Measurements from ENCODE around the gene PLCH1. TPM values are rescaled to one million over a fixed set of nuclear protein-coding genes. Genes with fewer than 3 reads are reported as not detected.
A peak's percentile ranks its signal among the peaks of the same experiment; 100 is the strongest.

PLCH1 gene
- total and polyA plus RNA-seq, 2 of the 13 experiments (the other 11 are each of a cell fraction or from before 2014, with no cell fraction given): 2.0 to 3.0 TPM

GRCh38 chr3:155608228-155608920 is 136.5 kb downstream of the PLCH1 start:
- Histone ChIP-seq H3K27me3 (ENCODE audit: control insufficient read depth in 1 of 2, insufficient read depth in 2 of 2, low read length in 2 of 2) (no peaks in the 10 kb centered on the region), H3K4me2 (ENCODE audit: low read depth, low read length) (peak overlapping the region; percentile 15; the same call in 1 of the 2 replicates), H3K4me1 (ENCODE audit: insufficient read depth, low read length) (peaks cover 65% of the 10 kb centered on the region), H2AFZ (ENCODE audit: low read length) (peak overlapping the region; percentile 96), H3K9me3 (ENCODE audit: low read length) (no peaks in the 10 kb centered on the region; the same call in 1 of the 2 replicates), H4K20me1 (ENCODE audit: insufficient read depth, low read length) (no peaks in the 10 kb centered on the region), H3K9ac (ENCODE audit: insufficient read depth, low read depth, low read length) (no peak overlapping the region), H3K79me2 (ENCODE audit: insufficient read depth, low read length) (no peaks in the 10 kb centered on the region), H3K27ac (ENCODE audit: extremely low read length, insufficient read depth, low read length) (peak overlapping the region; percentile 53), H3K36me3 (replicated peaks in 1 of 2; ENCODE audit: control insufficient read depth in 1 of 2, insufficient read depth in 2 of 2, low read length in 2 of 2) (no peaks in the 10 kb centered on the region), H3K4me3 (replicated peaks in 1 of 3; ENCODE audit: insufficient read depth in 1 of 3, low read depth in 2 of 3, low read length in 3 of 3) (no peak overlapping the region)
- intact Hi-C loops (cut with micrococcal nuclease; ENCODE audit: unreplicated experiment): no loop called here
- ATAC-seq (peak; percentile 36), FAIRE-seq (no peak), DNase-seq (ENCODE audit: low spot score) (no peak)
- in situ Hi-C loops (cut with HindIII; ENCODE audit: extremely low pct_ligation_motif_present, low pct_unique_long_range_greater_than_20kb): no loop called here
- ChIA-PET POLR2A (no interaction called here), CTCF (ENCODE audit: low intra/inter-chr PET ratio, low total read pairs) (no interaction called here)
- 86% methylated on average over 9 of the region's 10 CpGs for whole genome bisulfite sequencing (ENCODE audit: low lambda C conversion rate)
- BruUV-seq (replicated peaks): no TSS peak
- TF ChIP-seq CEBPB (IDR thresholded peaks at IDR 0.05; ENCODE audit: borderline replicate concordance, low read depth, low read length): no peak
- TF ChIP-seq ZNF788 (CRISPR knock-in tag; IDR thresholded peaks at IDR 0.05; ENCODE audit: borderline replicate concordance): no peak
- TF ChIP-seq NFIC (IDR thresholded peaks at IDR 0.05; ENCODE audit: low read length): no peak
- TF ChIP-seq CHD4 (IDR thresholded peaks at IDR 0.05; ENCODE audit: borderline replicate concordance, low read length): no peak
- TF ChIP-seq ZBTB4 (CRISPR knock-in tag; IDR thresholded peaks at IDR 0.05; ENCODE audit: borderline replicate concordance): no peak
- TF ChIP-seq ZNF687 (CRISPR knock-in tag; IDR thresholded peaks at IDR 0.05): peak; percentile 41

All from HepG2 (cell line).